ENCODE measurements around the gene ABCC12. TPM values are rescaled to one million over a fixed set of nuclear protein-coding genes. Genes with fewer than 3 reads are reported as not detected.

ABCC12 gene
- total and polyA plus RNA-seq, 2 of the 8 experiments (the other 6 are each of a cell fraction or from before 2014, with no cell fraction given), result 0.05 TPM; not detected in 1

- Histone ChIP-seq H3K9ac (replicated peaks in 1 of 4; ENCODE audit: extremely low read depth in 1 of 4, low read depth in 3 of 4, low read length in 3 of 4) (no peak overlapping the region), H3K14ac (ENCODE audit: insufficient read length) (no peak overlapping the region), H4K91ac (replicated peaks; ENCODE audit: insufficient read length, low read length) (no peak overlapping the region), H3K18ac (ENCODE audit: extremely low read depth, low read length) (no peak overlapping the region), H2BK12ac (ENCODE audit: low read depth, low read length) (no peak overlapping the region), H2AK5ac (ENCODE audit: low read depth, low read length) (no peak overlapping the region), H2BK5ac (ENCODE audit: low read depth, low read length) (no peak overlapping the region), H3K23me2 (ENCODE audit: low read depth, low read length) (no peaks in the 10 kb centered on the region), H3K27me3 (replicated peaks in 1 of 4; ENCODE audit: control insufficient read depth in 3 of 4, extremely low read depth in 1 of 4, insufficient read depth in 3 of 4, low read length in 3 of 4) (no peaks in the 10 kb centered on the region), H2BK120ac (replicated peaks; ENCODE audit: low read depth, low read length) (no peak overlapping the region), H3K4me3 (ENCODE audit: extremely low read depth in 1 of 4, insufficient read depth in 2 of 4, low read depth in 3 of 4, low read length in 4 of 4) (no peak overlapping the region), H3K56ac (replicated peaks; ENCODE audit: insufficient read length, low read depth, low read length) (no peak overlapping the region), H3K9me3 (ENCODE audit: insufficient read depth in 2 of 2, low read depth in 1 of 2, low read length in 1 of 2) (no peaks in the 10 kb centered on the region), H3K27ac (ENCODE audit: low read depth, low read length) (no peak overlapping the region), H3K23ac (ENCODE audit: insufficient read length) (no peak overlapping the region), H3K79me1 (ENCODE audit: low read depth, low read length) (no peaks in the 10 kb centered on the region), H4K20me1 (replicated peaks in 1 of 2; ENCODE audit: control insufficient read depth in 1 of 2, insufficient read depth in 2 of 2, low read length in 2 of 2) (no peaks in the 10 kb centered on the region), H4K8ac (ENCODE audit: extremely low read depth, insufficient read depth, low read length) (no peak overlapping the region), H2AFZ (ENCODE audit: low read length) (no peak overlapping the region), H2BK15ac (ENCODE audit: low read length) (no peak overlapping the region), H4K5ac (ENCODE audit: insufficient read length, low read depth, low read length) (no peak overlapping the region), H3K4me1 (replicated peaks in 1 of 4; ENCODE audit: control insufficient read depth in 3 of 4, insufficient read depth in 4 of 4, low read length in 3 of 4) (no peaks in the 10 kb centered on the region), H3K4ac (replicated peaks; ENCODE audit: insufficient read length, low read depth, low read length) (no peak overlapping the region), H2BK20ac (ENCODE audit: low read length) (no peak overlapping the region), H3K4me2 (ENCODE audit: insufficient read depth in 1 of 2, low read depth in 2 of 2, low read length in 2 of 2) (no peak overlapping the region), H3K36me3 (ENCODE audit: control insufficient read depth in 2 of 4, insufficient read depth in 4 of 4, low read length in 3 of 4) (no peaks in the 10 kb centered on the region), H3K79me2 (ENCODE audit: control insufficient read depth in 1 of 2, insufficient read depth in 2 of 2, low read length in 2 of 2) (no peaks in the 10 kb centered on the region)
- POLR2A ChIA-PET (ENCODE audit: partially characterized antibody), result no interaction called here
- no peak for DNase-seq (ENCODE audit: low read depth in 1 of 2, low spot score in 2 of 2)
- FAIRE-seq, result no peak
- 88% methylated on average over 6 of the region's 6 CpGs; no CpG with 5 or more reads in 1 of the 2 experiments for WGBS, 2 experiments (ENCODE audit: extremely low coverage in 1 of 2, insufficient coverage in 1 of 2, insufficient read length in 1 of 2, insufficient replicate concordance in 2 of 2, low coverage in 1 of 2, low lambda C conversion rate in 2 of 2, missing lambda C conversion rate in 1 of 2)
- CTCF ChIA-PET (ENCODE audit: partially characterized antibody), result interaction anchor here (0.7 to 2.0 kb wide), 19 partner anchors 10 to 971 kb away, joined by 3 to 9 read pairs (median 4); partner anchors contain the start of gene NETO2
- no peak for TF ChIP-seq CBX5 (IDR thresholded peaks at IDR 0.05; ENCODE audit: low read depth, low read length)
- TF ChIP-seq CTCF (IDR thresholded peaks at IDR 0.05; ENCODE audit: control extremely low read depth in 1 of 3, insufficient read depth in 1 of 3, low read depth in 1 of 3, low read length in 3 of 3), result no peak
- no peak for TF ChIP-seq SP1 (IDR thresholded peaks at IDR 0.05; ENCODE audit: low read depth, low read length)
- no peak for TF ChIP-seq TAF1 (IDR thresholded peaks at IDR 0.05; ENCODE audit: low read depth, low read length)
- no peak for TF ChIP-seq KDM1A (IDR thresholded peaks at IDR 0.05; ENCODE audit: borderline replicate concordance, low read length)
- no peak for TF ChIP-seq E2F6 (IDR thresholded peaks at IDR 0.05)
- no peak for TF ChIP-seq SRF (IDR thresholded peaks at IDR 0.05; ENCODE audit: low read depth, low read length)
- no peak for TF ChIP-seq SIRT6 (IDR thresholded peaks at IDR 0.05; ENCODE audit: low read length)
These were observed 42.8 kb downstream of the ABCC12 start for GRCh38 chr16:48113001-48113400.

All from H1 (cell line).